ENCODE measurements around the gene C2orf78.

DNA sequence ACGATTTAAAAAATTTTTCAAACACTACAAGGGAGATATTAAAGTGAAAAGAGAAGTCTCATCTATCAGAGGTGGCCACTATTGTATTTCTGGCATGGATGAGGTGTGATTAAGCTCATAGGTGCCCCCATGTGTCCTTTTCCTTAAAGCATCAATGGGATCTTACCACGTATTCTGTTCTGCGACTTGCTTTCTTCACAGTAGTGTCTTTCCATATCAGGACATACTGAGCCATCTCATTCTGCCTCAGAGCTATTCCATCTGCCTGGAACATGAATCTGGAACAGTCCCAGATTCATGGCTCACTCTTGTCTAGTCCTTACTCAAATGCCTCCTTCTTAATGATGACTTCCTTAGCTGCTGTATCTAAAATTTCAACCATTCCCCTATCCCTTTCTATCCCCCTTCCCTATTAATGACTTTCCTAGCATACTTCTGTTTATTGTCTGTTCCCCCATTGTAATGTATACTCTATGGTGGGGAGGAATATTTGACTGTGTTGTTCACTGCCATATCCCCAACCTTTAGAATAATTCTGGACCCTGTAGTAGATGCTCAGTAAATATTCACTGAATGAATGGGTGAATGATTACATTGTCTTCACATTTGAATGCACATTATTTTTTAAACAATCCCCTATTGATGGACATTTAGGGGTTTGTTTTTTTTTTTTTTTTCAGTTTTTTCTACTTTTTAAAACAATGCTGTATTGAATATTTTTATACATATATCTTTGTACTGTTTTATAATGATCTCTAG is 55.8 kb downstream of the C2orf78 start:
- no peak for TF ChIP-seq POLR2AphosphoS2 (IDR thresholded peaks at IDR 0.05; ENCODE audit: low read length)
- TF ChIP-seq, protein P1, sequence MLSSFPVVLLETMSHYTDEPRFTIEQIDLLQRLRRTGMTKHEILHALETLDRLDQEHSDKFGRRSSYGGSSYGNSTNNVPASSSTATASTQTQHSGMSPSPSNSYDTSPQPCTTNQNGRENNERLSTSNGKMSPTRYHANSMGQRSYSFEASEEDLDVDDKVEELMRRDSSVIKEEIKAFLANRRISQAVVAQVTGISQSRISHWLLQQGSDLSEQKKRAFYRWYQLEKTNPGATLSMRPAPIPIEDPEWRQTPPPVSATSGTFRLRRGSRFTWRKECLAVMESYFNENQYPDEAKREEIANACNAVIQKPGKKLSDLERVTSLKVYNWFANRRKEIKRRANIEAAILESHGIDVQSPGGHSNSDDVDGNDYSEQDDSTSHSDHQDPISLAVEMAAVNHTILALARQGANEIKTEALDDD (IDR thresholded peaks at IDR 0.05): no peak
- no peak for TF ChIP-seq SMC3 (conservative IDR thresholded peaks at IDR 0.05; ENCODE audit: insufficient read depth, low read depth, low read length)
- TF ChIP-seq, protein P2, sequence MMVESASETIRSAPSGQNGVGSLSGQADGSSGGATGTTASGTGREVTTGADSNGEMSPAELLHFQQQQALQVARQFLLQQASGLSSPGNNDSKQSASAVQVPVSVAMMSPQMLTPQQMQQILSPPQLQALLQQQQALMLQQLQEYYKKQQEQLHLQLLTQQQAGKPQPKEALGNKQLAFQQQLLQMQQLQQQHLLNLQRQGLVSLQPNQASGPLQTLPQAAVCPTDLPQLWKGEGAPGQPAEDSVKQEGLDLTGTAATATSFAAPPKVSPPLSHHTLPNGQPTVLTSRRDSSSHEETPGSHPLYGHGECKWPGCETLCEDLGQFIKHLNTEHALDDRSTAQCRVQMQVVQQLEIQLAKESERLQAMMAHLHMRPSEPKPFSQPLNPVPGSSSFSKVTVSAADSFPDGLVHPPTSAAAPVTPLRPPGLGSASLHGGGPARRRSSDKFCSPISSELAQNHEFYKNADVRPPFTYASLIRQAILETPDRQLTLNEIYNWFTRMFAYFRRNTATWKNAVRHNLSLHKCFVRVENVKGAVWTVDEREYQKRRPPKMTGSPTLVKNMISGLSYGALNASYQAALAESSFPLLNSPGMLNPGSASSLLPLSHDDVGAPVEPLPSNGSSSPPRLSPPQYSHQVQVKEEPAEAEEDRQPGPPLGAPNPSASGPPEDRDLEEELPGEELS (CRISPR knock-in tag; IDR thresholded peaks at IDR 0.05; ENCODE audit: borderline replicate concordance): no peak
- no peak for TF ChIP-seq FOSL1 (tag; conservative IDR thresholded peaks at IDR 0.05)
- no peak for TF ChIP-seq KLF13 (tag; IDR thresholded peaks at IDR 0.05; ENCODE audit: borderline replicate concordance, low read depth)
- TF ChIP-seq NR2C2 (CRISPR knock-in tag; IDR thresholded peaks at IDR 0.05): no peak
- TF ChIP-seq NR2C2 (tag; IDR thresholded peaks at IDR 0.05): no peak
- TF ChIP-seq FOXP1 (CRISPR knock-in tag; IDR thresholded peaks at IDR 0.05): no peak
- no peak for TF ChIP-seq EP300 (IDR thresholded peaks at IDR 0.05; ENCODE audit: low read length)
- no peak for TF ChIP-seq PML (IDR thresholded peaks at IDR 0.05; ENCODE audit: low read length)
- TF ChIP-seq, protein P3, sequence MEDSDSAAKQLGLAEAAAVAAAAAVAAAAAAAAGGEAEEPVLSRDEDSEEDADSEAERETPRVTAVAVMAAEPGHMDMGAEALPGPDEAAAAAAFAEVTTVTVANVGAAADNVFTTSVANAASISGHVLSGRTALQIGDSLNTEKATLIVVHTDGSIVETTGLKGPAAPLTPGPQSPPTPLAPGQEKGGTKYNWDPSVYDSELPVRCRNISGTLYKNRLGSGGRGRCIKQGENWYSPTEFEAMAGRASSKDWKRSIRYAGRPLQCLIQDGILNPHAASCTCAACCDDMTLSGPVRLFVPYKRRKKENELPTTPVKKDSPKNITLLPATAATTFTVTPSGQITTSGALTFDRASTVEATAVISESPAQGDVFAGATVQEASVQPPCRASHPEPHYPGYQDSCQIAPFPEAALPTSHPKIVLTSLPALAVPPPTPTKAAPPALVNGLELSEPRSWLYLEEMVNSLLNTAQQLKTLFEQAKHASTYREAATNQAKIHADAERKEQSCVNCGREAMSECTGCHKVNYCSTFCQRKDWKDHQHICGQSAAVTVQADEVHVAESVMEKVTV (CRISPR knock-in tag; IDR thresholded peaks at IDR 0.05): no peak
- no peak for TF ChIP-seq ZKSCAN3 (CRISPR knock-in tag; IDR thresholded peaks at IDR 0.05)
- TF ChIP-seq, protein P4, sequence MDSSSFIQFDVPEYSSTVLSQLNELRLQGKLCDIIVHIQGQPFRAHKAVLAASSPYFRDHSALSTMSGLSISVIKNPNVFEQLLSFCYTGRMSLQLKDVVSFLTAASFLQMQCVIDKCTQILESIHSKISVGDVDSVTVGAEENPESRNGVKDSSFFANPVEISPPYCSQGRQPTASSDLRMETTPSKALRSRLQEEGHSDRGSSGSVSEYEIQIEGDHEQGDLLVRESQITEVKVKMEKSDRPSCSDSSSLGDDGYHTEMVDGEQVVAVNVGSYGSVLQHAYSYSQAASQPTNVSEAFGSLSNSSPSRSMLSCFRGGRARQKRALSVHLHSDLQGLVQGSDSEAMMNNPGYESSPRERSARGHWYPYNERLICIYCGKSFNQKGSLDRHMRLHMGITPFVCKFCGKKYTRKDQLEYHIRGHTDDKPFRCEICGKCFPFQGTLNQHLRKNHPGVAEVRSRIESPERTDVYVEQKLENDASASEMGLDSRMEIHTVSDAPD (CRISPR knock-in tag; IDR thresholded peaks at IDR 0.05): no peak
